A549 (cell line): ENCODE measurements around the gene LDLRAD3.

Experiments
- RFX5 ChIP-seq: fragments of 450-650 bp; IDR thresholded peaks from 2 replicates; pipeline ENCODE4 v1.7.1; 2014; ENCODE audit warnings: antibody characterized with exemption, mild to moderate bottlenecking, moderate library complexity
- TF ChIP-seq, protein P1 (sequence below): IDR thresholded peaks from 2 replicates; pipeline ENCODE4 v1.6.1; 2012; ENCODE audit warnings: low read depth, borderline replicate concordance

DNA sequence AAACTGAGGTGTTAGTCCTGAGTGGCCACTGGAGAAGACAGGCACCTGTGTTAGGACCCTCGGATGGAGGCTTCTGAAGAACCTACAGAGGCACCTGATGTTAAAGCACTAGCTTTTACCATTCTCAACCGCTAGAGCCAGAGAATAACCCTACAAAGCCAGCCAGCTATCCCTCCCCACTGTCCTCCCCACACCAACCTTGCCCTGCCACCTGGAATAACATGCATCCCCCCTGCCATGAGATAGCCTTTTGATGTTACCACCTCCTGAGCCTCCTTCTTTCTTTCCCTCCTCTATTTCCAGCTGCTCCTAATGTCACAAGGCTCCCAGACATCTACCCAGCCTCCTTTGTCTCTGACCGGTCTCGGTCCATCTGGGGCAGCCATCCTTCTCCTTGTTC lies 317.2 kb downstream of the LDLRAD3 start:
- no peak for TF ChIP-seq RFX5
- TF ChIP-seq, protein P1, sequence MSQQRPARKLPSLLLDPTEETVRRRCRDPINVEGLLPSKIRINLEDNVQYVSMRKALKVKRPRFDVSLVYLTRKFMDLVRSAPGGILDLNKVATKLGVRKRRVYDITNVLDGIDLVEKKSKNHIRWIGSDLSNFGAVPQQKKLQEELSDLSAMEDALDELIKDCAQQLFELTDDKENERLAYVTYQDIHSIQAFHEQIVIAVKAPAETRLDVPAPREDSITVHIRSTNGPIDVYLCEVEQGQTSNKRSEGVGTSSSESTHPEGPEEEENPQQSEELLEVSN: no peak
